ENCODE results near the gene POLR3B.

- no peak for TF ChIP-seq CTCF (IDR thresholded peaks at IDR 0.05; ENCODE audit: low read depth, low read length, missing input control)
- TF ChIP-seq ATF3 (IDR thresholded peaks at IDR 0.05): no peak
- no peak for TF ChIP-seq HNF4G (IDR thresholded peaks at IDR 0.05)
- no peak for TF ChIP-seq TAF1 (conservative IDR thresholded peaks at IDR 0.05)
- TF ChIP-seq, protein P1, sequence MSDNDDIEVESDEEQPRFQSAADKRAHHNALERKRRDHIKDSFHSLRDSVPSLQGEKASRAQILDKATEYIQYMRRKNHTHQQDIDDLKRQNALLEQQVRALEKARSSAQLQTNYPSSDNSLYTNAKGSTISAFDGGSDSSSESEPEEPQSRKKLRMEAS (IDR thresholded peaks at IDR 0.05): no peak
- no peak for TF ChIP-seq RXRA (IDR thresholded peaks at IDR 0.05)
- no peak for TF ChIP-seq GABPA (IDR thresholded peaks at IDR 0.05 in 1 of 2, conservative IDR thresholded peaks at IDR 0.05 in 1 of 2)
- no peak for TF ChIP-seq ZBTB33 (IDR thresholded peaks at IDR 0.05)
These were observed 28.8 kb upstream of the POLR3B start for GRCh38 chr12:106328735-106329134.

Data from liver (tissue), 3 donors.